ENCODE measurements around the gene ENOX1.

ENOX1 gene

GRCh38 chr13:43335764-43336163, 451.0 kb downstream of the ENOX1 start:
- DNase-seq = no peak

GRCh38 chr13:43333176-43333575, 453.6 kb downstream of the ENOX1 start:
- DNase-seq = no peak

GRCh38 chr13:43331672-43332071, 455.1 kb downstream of the ENOX1 start:
- no peak for DNase-seq

- no peak for DNase-seq
Observed at GRCh38 chr13:43329702-43330101, 457.1 kb downstream of the ENOX1 start.

GRCh38 chr13:43328907-43329306, 457.9 kb downstream of the ENOX1 start:
- DNase-seq = no peak

- DNase-seq = no peak
Observed at GRCh38 chr13:43326100-43326499, 460.7 kb downstream of the ENOX1 start.

GRCh38 chr13:43325636-43326035, 461.1 kb downstream of the ENOX1 start:
- no peak for DNase-seq

GRCh38 chr13:43324129-43324528, 462.6 kb downstream of the ENOX1 start:
- no peak for DNase-seq

GRCh38 chr13:43319617-43320444, 466.9 kb downstream of the ENOX1 start:
- peak; percentile 73 for DNase-seq

GRCh38 chr13:43316946-43317353, 469.8 kb downstream of the ENOX1 start:
- DNase-seq = no peak

GRCh38 chr13:43316281-43316680, 470.5 kb downstream of the ENOX1 start:
- DNase-seq = no peak

- DNase-seq = no peak
Observed at GRCh38 chr13:43315522-43315921, 471.2 kb downstream of the ENOX1 start.

GRCh38 chr13:43309311-43309710, 477.5 kb downstream of the ENOX1 start:
- DNase-seq = no peak

GRCh38 chr13:43307921-43308433, 478.8 kb downstream of the ENOX1 start:
- peak; percentile 65 for DNase-seq

GRCh38 chr13:43307221-43307920, 479.4 kb downstream of the ENOX1 start:
- no peak for DNase-seq

- DNase-seq = no peak
Observed at GRCh38 chr13:43306372-43306771, 480.4 kb downstream of the ENOX1 start.

GRCh38 chr13:43305416-43305815, 481.4 kb downstream of the ENOX1 start:
- DNase-seq = no peak

- DNase-seq = no peak
Observed at GRCh38 chr13:43304945-43305344, 481.8 kb downstream of the ENOX1 start.

- no peak for DNase-seq
Observed at GRCh38 chr13:43304449-43304848, 482.3 kb downstream of the ENOX1 start.

GRCh38 chr13:43303033-43303729, 483.6 kb downstream of the ENOX1 start:
- peak; percentile 89 for DNase-seq

GRCh38 chr13:43301346-43301969, 485.3 kb downstream of the ENOX1 start:
- no peak for DNase-seq

GRCh38 chr13:43300865-43301264, 485.9 kb downstream of the ENOX1 start:
- DNase-seq = no peak

- DNase-seq = no peak
Observed at GRCh38 chr13:43299374-43299773, 487.4 kb downstream of the ENOX1 start.

All from islet precursor cell (in vitro differentiated cells).